GM10248 (cell line): ENCODE results near the gene SPATA6L.

ENCODE experiments used
- CTCF ChIA-PET: fragments of 300-600 bp; sonication (Branson Sonifier 250); formaldehyde crosslinking; extraction: SDS; loops from one replicate; lab custom pipeline; 2021; ENCODE audit warnings: antibody characterized with exemption; lab: Yijun Ruan, JAX
- POLR2A ChIA-PET: fragments of 350-650 bp; sonication (Branson Sonifier 250); formaldehyde crosslinking; extraction: SDS; loops from one replicate; lab custom pipeline; 2020; ENCODE audit warnings: antibody characterized with exemption; lab: Yijun Ruan, JAX
- DNase-seq: peaks from one replicate; pipeline ENCODE4 v3.0.0; 2012; ENCODE audit errors: extremely low spot score
- TF ChIP-seq, protein P1 (sequence below): IDR thresholded peaks from 2 replicates; pipeline ENCODE4 v1.5.1; 2012; ENCODE audit warnings: mild to moderate bottlenecking, low read depth; ENCODE audit errors: extremely low read depth, missing control alignments, control extremely low read depth

Gene SPATA6L

DNA sequence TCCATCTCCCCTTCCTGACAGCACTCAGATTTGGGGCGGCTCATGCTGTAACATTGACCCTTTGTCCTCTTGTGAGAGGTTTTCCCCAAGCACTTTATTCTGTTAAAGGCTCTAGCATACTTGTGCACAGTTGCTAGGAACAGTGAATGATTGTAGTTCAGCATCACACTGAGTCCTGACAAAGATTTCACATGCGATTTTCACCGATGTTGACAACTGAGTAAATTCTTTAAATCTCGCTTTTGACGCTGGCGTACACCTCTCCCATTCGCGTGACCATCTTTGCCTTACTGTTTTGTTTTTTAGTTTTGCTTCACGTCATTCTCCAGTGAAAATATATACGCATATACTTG is 13.9 kb upstream of the SPATA6L start:
- TF ChIP-seq, protein P1, sequence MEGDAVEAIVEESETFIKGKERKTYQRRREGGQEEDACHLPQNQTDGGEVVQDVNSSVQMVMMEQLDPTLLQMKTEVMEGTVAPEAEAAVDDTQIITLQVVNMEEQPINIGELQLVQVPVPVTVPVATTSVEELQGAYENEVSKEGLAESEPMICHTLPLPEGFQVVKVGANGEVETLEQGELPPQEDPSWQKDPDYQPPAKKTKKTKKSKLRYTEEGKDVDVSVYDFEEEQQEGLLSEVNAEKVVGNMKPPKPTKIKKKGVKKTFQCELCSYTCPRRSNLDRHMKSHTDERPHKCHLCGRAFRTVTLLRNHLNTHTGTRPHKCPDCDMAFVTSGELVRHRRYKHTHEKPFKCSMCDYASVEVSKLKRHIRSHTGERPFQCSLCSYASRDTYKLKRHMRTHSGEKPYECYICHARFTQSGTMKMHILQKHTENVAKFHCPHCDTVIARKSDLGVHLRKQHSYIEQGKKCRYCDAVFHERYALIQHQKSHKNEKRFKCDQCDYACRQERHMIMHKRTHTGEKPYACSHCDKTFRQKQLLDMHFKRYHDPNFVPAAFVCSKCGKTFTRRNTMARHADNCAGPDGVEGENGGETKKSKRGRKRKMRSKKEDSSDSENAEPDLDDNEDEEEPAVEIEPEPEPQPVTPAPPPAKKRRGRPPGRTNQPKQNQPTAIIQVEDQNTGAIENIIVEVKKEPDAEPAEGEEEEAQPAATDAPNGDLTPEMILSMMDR = no peak
- ChIA-PET CTCF (no interaction called here), POLR2A (no interaction called here)
- DNase-seq = no peak

DNA sequence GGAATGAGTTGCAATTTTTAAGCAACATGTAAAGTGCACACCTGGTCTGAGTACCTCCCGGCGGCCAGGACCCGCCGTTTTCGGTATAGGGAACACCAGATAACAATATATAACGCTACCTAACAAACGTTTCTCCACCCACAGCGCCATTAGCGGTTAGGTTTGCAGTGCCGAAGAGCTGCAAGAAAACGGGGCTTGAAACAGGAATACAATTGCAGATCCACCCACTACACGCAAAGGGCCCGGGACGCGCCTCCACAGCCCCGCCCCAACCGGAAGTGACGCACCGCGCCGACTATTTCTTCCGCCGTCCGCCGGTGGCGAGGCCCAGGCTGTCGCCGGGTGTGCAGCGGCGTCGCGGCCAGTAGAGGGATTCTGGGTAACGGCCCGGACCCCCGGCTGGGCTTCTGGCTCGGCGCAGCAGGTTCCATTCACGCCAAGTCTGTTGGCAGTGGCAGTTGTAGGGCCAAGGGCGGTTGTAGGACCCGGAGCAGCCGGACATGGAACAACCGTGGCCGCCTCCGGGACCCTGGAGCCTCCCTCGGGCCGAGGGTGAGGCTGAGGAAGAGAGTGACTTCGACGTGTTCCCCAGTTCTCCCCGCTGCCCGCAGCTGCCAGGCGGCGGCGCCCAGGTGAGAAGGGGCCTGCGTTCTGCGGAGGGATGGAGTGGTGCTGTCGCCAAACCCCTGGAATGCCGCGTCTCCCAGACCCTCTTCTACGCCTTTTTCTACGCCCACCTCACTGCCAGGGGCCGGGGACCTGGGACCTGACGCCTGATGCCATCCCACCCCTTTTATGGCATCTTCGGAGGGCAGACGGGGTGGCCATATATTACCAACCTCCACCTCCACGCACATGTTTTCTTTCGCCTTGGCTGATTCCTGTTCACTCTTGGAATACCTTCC is 13.2 kb upstream of the SPATA6L start, which contains the start of gene CDC37L1:
Gene CDC37L1, plus strand, starts transcription at position 302 of the 905 bp plus-strand sequence. Its CDS starts 199 bp downstream, at position 501.
- TF ChIP-seq, protein P1 = peak; percentile 37
- peak; percentile 95 for DNase-seq
- ChIA-PET POLR2A (interaction anchor here (1.0 kb wide), 2 partner anchors 13 to 18 kb away, joined by 3 read pairs; partner anchors contain the start of genes PLPP6 and SPATA6L), CTCF (interaction anchor here (0.7 to 1.0 kb wide), 5 partner anchors 14 to 57 kb away, joined by 3 to 8 read pairs (median 3); partner anchors contain the start of genes PLPP6 and SPATA6L)

DNA sequence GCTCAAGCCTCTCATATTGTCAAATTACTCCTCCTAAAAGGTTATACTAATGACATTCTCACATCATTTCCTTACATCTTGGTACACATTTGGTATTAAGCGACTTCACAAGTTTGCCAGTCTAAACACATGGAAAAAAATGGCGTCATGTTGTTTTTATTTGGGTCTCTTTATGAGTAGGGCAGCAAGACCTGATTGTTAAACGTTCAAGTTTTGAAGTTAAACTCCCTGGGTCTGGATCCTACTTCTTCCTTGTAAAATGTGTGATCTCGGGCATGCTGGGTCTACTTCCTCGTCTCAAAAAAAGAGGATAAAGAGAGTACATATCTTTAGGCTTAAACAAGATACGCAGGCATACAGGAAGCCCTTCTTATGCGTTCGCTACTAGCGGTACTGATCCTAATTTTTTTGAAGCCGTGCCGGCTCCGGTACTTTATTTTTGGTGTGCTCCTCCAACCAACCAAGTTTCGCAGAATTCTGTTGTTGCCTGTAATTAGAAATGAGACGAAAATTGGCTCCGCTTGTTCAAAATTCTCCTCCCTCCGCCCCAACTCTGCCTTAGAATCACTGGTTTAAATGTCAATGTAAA is 12.5 kb upstream of the SPATA6L start:
- ChIA-PET CTCF (interaction anchor here (1.0 to 1.5 kb wide), 5 partner anchors 14 to 56 kb away, joined by 3 to 8 read pairs (median 4); partner anchors contain the start of genes PLPP6 and SPATA6L), POLR2A (interaction anchor here (1.0 kb wide), 2 partner anchors 13 to 17 kb away, joined by 3 read pairs; partner anchors contain the start of genes PLPP6 and SPATA6L)
- no peak for DNase-seq
- TF ChIP-seq, protein P1 = no peak

DNA sequence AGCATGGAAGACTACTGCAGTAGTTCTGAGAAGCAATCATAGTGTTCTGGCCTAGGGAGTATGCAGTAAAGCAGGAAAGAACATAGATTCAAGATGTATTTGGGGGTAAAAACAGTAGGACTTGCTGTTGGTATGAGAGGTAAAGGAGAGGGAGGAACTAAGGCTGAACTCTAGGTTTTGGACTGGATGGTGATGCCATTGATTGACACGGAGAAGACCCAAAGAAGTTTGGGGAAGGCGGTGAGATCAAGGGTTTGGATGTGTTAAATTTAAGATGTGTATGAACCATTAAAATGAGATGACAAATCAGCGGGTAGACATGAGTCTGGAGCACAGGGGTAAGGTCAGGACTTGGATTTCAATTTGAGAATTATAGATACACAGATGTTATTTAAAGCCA is 11.1 kb upstream of the SPATA6L start:
- TF ChIP-seq, protein P1 = no peak
- CTCF ChIA-PET = interaction anchor here (1.5 kb wide), 1 partner anchor 15 kb away, joined by 4 read pairs; no protein-coding TSS in a partner anchor
- no peak for DNase-seq
- POLR2A ChIA-PET = interaction anchor here (0.6 kb wide), 2 partner anchors 186 to 1027 kb away, joined by 4 to 5 read pairs; no protein-coding TSS in a partner anchor

DNA sequence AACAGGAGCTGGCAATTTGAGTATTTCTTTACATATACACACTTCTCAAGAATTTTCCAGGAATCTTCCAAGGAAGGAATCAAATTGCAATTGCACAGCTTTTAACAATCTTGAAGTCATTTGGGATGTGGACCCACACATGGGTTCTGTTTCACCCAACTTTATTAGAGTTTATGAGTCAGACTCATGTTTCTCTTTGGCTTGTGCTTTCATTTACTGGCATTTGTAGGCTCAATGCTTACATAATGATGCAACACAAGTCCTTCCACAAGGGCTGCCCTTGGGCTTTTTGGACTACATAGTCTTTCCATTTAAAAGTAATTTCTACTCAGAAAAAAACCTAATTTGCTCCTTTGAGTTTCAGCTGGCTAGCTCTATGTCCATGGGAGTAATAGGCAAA is 8.5 kb upstream of the SPATA6L start:
- TF ChIP-seq, protein P1 = no peak
- ChIA-PET POLR2A (no interaction called here), CTCF (interaction anchor here (0.9 to 1.5 kb wide), 4 partner anchors 9 to 292 kb away, joined by 3 to 5 read pairs (median 3); partner anchors contain the start of gene SPATA6L)
- no peak for DNase-seq

DNA sequence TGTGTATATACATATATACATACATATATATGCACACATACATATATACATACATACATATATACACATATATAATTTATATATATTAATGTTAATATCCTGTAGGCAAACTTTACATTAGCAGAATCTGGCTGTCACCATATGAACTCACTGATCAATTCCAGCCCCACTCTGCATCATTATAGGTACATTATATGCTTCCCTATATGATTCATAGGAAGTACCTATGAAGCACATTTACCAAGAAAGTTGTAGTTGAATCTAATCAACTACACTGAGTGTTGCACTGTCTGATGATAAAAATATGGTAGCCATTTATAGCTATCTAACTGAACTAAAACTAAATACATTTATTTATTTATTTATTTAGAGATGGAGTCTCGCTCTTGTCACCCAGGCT is 5.5 kb upstream of the SPATA6L start:
- DNase-seq = no peak
- TF ChIP-seq, protein P1 = no peak
- CTCF ChIA-PET = interaction anchor here (0.8 kb wide), 1 partner anchor 92 kb away, joined by 3 read pairs; no protein-coding TSS in a partner anchor
- POLR2A ChIA-PET = no interaction called here
